Nephron progenitor cell (in vitro differentiated cells): ENCODE data around the gene CYSLTR1.

Source experiments
- DNase-seq: peaks from one replicate; pipeline ENCODE4 v3.0.0; 2021
- H3K27ac Mint-ChIP-seq: 2 replicates; pipeline ENCODE4 v1.8.0; 2021; ENCODE audit warnings: mild to moderate bottlenecking, moderate library complexity, mixed read lengths
- H3K27me3 Mint-ChIP-seq: 2 replicates; pipeline ENCODE4 v1.8.0; 2021; ENCODE audit warnings: mild to moderate bottlenecking, low read depth, mixed read lengths; ENCODE audit not compliant: poor library complexity
- H3K36me3 Mint-ChIP-seq: 2 replicates; pipeline ENCODE4 v1.8.0; 2021; ENCODE audit warnings: low read depth, mixed read lengths
- H3K4me1 Mint-ChIP-seq: 2 replicates; pipeline ENCODE4 v1.8.0; 2021; ENCODE audit warnings: mixed read lengths
- H3K4me3 Mint-ChIP-seq: 2 replicates; pipeline ENCODE4 v1.8.0; 2021; ENCODE audit warnings: mild to moderate bottlenecking, moderate library complexity, mixed read lengths
- H3K9me3 Mint-ChIP-seq: 2 replicates; pipeline ENCODE4 v1.8.0; 2021; ENCODE audit warnings: mild to moderate bottlenecking, moderate library complexity, mixed read lengths
- CTCF ChIP-seq: fragments of 200-600 bp; sonication (generic); IDR thresholded peaks from 2 replicates; pipeline ENCODE4 v1.5.0; 2021; ENCODE audit warnings: antibody characterized with exemption

Gene CYSLTR1

DNA sequence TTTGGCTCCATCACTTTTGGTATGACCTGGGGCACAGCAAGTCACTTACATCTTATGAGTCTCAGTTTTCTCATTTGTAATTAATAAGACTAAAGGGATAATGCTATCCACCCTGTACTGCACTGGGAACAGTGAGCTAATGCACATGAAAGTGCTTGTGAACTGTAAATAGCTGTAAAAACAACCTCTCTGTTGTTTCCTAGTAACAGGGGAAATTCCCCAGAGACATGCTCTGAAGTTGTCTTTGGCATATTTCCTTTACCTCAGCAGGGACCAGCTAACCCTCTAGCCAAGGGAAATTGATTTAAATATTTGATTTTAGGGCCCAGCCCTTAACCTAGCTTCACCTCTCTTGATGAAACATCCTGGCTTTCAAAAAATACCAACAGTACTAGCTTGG, 6.1 kb upstream of the CYSLTR1 start:
- Mint-ChIP-seq H3K27me3 (no peaks in the 10 kb centered on the region), H3K27ac (no peak overlapping the region), H3K36me3 (no peaks in the 10 kb centered on the region), H3K4me3 (no peak overlapping the region), H3K4me1 (peaks cover 7% of the 10 kb centered on the region), H3K9me3 (peaks cover 21% of the 10 kb centered on the region)
- no peak for DNase-seq
- no peak for TF ChIP-seq CTCF

GRCh38 chrX:78331708-78332107, 4.3 kb upstream of the CYSLTR1 start:
- Mint-ChIP-seq H3K27ac (no peak overlapping the region), H3K4me3 (no peak overlapping the region), H3K4me1 (peaks cover 21% of the 10 kb centered on the region), H3K36me3 (no peaks in the 10 kb centered on the region), H3K27me3 (no peaks in the 10 kb centered on the region), H3K9me3 (peaks cover 15% of the 10 kb centered on the region)
- no peak for TF ChIP-seq CTCF
- DNase-seq: no peak

DNA sequence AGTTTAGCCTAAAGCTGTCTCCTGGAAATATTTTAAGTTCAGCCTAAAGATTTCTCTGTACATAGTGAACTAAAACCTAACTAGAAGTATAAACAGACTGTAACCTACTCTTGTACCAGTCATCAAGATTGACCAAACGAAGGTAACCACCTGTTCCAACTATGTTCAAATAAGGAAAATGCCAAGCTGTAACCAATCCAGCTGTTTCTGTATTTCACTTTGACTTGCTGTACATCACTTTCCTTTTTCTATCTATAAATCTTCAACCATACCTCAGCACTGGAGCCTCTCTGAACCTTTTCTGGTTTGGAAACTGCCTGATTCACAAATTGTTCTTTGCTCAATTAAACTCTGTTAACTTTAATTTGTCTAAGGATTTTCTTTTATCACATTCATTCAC, 3.1 kb upstream of the CYSLTR1 start:
- Mint-ChIP-seq H3K36me3 (no peaks in the 10 kb centered on the region), H3K9me3 (peaks cover 11% of the 10 kb centered on the region), H3K27me3 (no peaks in the 10 kb centered on the region), H3K27ac (no peak overlapping the region), H3K4me3 (no peak overlapping the region), H3K4me1 (peaks cover 21% of the 10 kb centered on the region)
- no peak for TF ChIP-seq CTCF
- no peak for DNase-seq

DNA sequence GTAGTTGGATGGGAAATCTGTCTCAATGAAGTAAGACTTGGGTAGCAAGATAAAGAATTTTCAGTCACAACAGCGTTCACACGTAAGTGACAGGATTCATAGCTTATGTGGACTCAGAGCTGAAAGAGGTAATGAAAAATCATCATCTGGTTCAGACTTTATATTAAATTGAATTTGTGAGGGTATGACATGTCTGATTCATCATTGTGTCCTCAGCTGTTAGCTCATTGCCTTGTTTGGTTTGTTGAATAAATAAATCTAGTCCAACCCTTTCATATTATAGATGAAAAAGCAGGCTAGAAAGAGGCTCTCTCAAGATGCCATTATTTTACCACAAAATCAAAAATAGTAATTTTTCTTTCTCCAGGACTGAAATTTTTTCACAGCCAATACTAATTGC, 2.7 kb upstream of the CYSLTR1 start:
- DNase-seq: no peak
- no peak overlapping the region for H3K27ac Mint-ChIP-seq
- H3K27me3 Mint-ChIP-seq: no peaks in the 10 kb centered on the region
- peaks cover 11% of the 10 kb centered on the region for H3K9me3 Mint-ChIP-seq
- no peak overlapping the region for H3K4me3 Mint-ChIP-seq
- TF ChIP-seq CTCF: no peak
- H3K4me1 Mint-ChIP-seq: peaks cover 21% of the 10 kb centered on the region
- no peaks in the 10 kb centered on the region for H3K36me3 Mint-ChIP-seq

- no peak overlapping the region for H3K4me3 Mint-ChIP-seq
- H3K27ac Mint-ChIP-seq: no peak overlapping the region
- H3K4me1 Mint-ChIP-seq: peaks cover 21% of the 10 kb centered on the region
These were observed 2.1 kb upstream of the CYSLTR1 start for GRCh38 chrX:78329486-78329885.

More at GRCh38 chrX:78329486-78329885, 2.1 kb upstream of the CYSLTR1 start:
- Mint-ChIP-seq H3K9me3 (peaks cover 8% of the 10 kb centered on the region), H3K27me3 (no peaks in the 10 kb centered on the region), H3K36me3 (no peaks in the 10 kb centered on the region)
- no peak for TF ChIP-seq CTCF
- no peak for DNase-seq
